GM12891 (cell line): ENCODE results near the gene NMU.

Source experiments
- PAX5 ChIP-seq: IDR thresholded peaks from 2 replicates; pipeline ENCODE4 v1.6.1; 2011; ENCODE audit warnings: low read length, moderate library complexity, mild to moderate bottlenecking; ENCODE audit not compliant: insufficient read depth, severe bottlenecking
- POLR2A ChIP-seq: IDR thresholded peaks from 2 replicates; pipeline ENCODE4 v1.6.1; 2011; ENCODE audit warnings: low read depth, low read length, control low read depth
- POLR2AphosphoS5 ChIP-seq: IDR thresholded peaks from 2 replicates; pipeline ENCODE4 v1.6.1; 2011; ENCODE audit warnings: low read depth, low read length, control low read depth
- SPI1 ChIP-seq: IDR thresholded peaks from 2 replicates; pipeline ENCODE4 v1.6.1; 2011; ENCODE audit warnings: low read depth, low read length, control low read depth
- TAF1 ChIP-seq: IDR thresholded peaks from 2 replicates; pipeline ENCODE4 v1.6.1; 2011; ENCODE audit warnings: low read depth, low read length, control low read depth

- TF ChIP-seq PAX5, result no peak
- TF ChIP-seq POLR2A, result no peak
- no peak for TF ChIP-seq POLR2AphosphoS5
- TF ChIP-seq SPI1, result no peak
- no peak for TF ChIP-seq TAF1
These were observed 25.7 kb downstream of the NMU start for GRCh38 chr4:55610381-55610780.
